ENCODE data around the gene PKM. TPM values are rescaled to one million over a fixed set of nuclear protein-coding genes. Genes with fewer than 3 reads are reported as not detected.

The PKM gene
- total RNA-seq, 1 donor from 2014 or later: 1,163 TPM

DNA sequence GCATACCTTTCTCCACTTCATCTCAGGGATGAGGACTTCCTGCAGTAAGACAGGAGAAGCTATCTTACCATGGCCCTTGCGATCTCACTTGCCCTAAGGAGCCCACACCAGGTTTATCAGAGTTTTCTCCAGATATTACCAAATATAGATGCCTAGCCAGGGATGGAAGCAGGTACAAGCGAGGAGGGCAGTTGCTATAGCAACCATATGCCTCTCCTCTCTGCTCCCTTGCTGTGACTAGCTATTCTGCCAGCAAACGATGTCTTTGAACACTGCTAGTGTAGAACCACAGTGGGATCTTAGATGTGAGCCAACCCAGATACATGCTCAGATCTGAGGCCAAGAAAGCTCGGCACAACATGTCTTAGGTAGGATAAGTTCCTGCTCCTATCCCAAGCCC lies 67.3 kb downstream of the PKM start:
- H3K27ac Mint-ChIP-seq: peak overlapping the region; percentile 27
- no peak overlapping the region for H3K4me3 Mint-ChIP-seq

DNA sequence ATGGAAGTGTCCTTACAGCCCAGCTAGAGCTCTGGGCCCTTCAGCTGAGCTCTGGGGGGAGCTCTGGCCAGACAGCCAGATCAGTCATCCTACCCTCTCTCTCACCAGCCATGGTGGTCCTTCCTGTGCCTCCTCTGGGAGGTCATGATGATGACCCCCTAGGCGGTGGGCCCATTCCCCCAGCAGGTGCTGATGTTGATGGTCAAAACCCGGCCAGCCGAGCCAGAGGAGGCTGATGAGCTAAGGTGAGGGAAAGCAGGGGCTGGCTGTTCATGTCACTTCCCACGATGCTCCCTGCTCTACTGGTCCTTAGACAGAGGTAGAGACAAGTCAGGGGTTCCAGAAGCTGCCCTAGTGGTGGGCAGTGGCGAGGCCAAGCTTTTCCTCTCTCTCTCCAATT lies 68.4 kb downstream of the PKM start:
- Mint-ChIP-seq H3K4me1 (peaks cover 20% of the 10 kb centered on the region), H3K27me3 (ENCODE audit: insufficient read depth, low read depth) (peaks cover 11% of the 10 kb centered on the region), H3K36me3 (no peaks in the 10 kb centered on the region), H3K27ac (no peak overlapping the region), H3K4me3 (no peak overlapping the region), H3K9me3 (no peaks in the 10 kb centered on the region)
- no peak overlapping the region for H3K4me2 ChIP-seq
- no peak overlapping the region for H3K9ac ChIP-seq
- H3K79me2 ChIP-seq (ENCODE audit: low read depth): no peaks in the 10 kb centered on the region
- H3K27me3 ChIP-seq: no peaks in the 10 kb centered on the region
- H3K4me1 ChIP-seq: peaks cover 8% of the 10 kb centered on the region
- H3K4me3 ChIP-seq: no peak overlapping the region
- H3K9me3 ChIP-seq (ENCODE audit: low read depth): no peaks in the 10 kb centered on the region
- no peaks in the 10 kb centered on the region for H3K36me3 ChIP-seq
- no peak overlapping the region for H2AFZ ChIP-seq (replicated peaks)
- no peaks in the 10 kb centered on the region for H4K20me1 ChIP-seq (ENCODE audit: low read depth)
- H3K27ac ChIP-seq: no peak overlapping the region
- no peak for DNase-seq (ENCODE audit: low spot score)
- no peaks in the 10 kb centered on the region for H3F3A ChIP-seq (ENCODE audit: low read depth)
- TF ChIP-seq, protein P1, sequence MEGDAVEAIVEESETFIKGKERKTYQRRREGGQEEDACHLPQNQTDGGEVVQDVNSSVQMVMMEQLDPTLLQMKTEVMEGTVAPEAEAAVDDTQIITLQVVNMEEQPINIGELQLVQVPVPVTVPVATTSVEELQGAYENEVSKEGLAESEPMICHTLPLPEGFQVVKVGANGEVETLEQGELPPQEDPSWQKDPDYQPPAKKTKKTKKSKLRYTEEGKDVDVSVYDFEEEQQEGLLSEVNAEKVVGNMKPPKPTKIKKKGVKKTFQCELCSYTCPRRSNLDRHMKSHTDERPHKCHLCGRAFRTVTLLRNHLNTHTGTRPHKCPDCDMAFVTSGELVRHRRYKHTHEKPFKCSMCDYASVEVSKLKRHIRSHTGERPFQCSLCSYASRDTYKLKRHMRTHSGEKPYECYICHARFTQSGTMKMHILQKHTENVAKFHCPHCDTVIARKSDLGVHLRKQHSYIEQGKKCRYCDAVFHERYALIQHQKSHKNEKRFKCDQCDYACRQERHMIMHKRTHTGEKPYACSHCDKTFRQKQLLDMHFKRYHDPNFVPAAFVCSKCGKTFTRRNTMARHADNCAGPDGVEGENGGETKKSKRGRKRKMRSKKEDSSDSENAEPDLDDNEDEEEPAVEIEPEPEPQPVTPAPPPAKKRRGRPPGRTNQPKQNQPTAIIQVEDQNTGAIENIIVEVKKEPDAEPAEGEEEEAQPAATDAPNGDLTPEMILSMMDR (IDR thresholded peaks at IDR 0.05): no peak
- TF ChIP-seq EZH2 (IDR thresholded peaks at IDR 0.05) (no peak), EZH2phosphoT487 (IDR thresholded peaks at IDR 0.05) (no peak)

More for the DNA sequence above, 67.3 kb downstream of the PKM start:
- Mint-ChIP-seq H3K36me3 (no peaks in the 10 kb centered on the region), H3K27me3 (ENCODE audit: insufficient read depth, low read depth) (peaks cover 14% of the 10 kb centered on the region), H3K4me1 (peaks cover 23% of the 10 kb centered on the region), H3K9me3 (no peaks in the 10 kb centered on the region)
- Histone ChIP-seq H3K27ac (no peak overlapping the region), H3K27me3 (no peaks in the 10 kb centered on the region), H3K36me3 (no peaks in the 10 kb centered on the region), H3K4me3 (no peak overlapping the region), H3K4me2 (no peak overlapping the region), H3K4me1 (peaks cover 8% of the 10 kb centered on the region), H3K9ac (no peak overlapping the region), H4K20me1 (ENCODE audit: low read depth) (no peaks in the 10 kb centered on the region), H3K9me3 (ENCODE audit: low read depth) (no peaks in the 10 kb centered on the region), H3K79me2 (ENCODE audit: low read depth) (no peaks in the 10 kb centered on the region), H2AFZ (replicated peaks) (no peak overlapping the region), H3F3A (ENCODE audit: low read depth) (no peaks in the 10 kb centered on the region)
- TF ChIP-seq EZH2phosphoT487 (IDR thresholded peaks at IDR 0.05): no peak
- TF ChIP-seq EZH2 (IDR thresholded peaks at IDR 0.05): no peak
- TF ChIP-seq, protein P1 (IDR thresholded peaks at IDR 0.05): no peak
- no peak for DNase-seq (ENCODE audit: low spot score)

DNA sequence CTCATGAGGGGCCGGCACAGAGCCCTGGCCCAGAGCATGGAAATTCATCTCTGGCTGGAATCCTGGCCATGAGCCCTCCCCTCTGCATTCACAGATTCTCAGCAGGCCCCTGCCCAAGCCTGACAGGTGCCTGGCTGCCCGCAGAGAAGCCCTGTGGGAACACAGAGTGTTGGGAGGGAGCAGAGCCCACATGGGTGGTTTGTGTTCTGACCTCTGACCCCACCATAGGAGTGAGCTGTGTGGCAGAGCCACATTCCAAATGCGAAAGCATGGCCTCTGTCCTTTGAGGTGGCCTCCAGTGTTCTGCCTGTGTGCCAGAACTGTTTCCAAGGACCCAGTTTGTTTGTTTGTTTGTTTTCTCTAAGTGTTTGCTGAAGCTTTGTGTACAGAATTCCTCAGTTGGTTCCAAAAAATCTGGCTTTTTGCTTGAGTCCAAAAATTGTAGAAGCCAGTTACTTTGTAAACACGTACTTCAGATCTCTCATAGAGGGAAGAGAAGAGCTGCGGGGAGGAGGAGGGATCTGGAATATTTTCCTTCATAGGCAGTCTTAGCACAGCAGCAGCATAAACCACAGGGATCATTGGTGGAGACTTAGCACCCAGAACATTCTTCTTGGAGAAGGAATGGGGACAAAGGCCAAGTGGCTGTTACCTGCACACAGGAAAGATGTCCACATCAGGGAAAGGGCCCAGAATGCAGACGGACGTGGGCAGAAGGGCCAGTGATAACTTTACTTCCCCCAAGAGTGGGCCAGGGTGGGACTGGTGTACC lies 69.4 kb downstream of the PKM start:
- TF ChIP-seq, protein P1 (IDR thresholded peaks at IDR 0.05): no peak
- no peak for TF ChIP-seq EZH2phosphoT487 (IDR thresholded peaks at IDR 0.05)
- TF ChIP-seq EZH2 (IDR thresholded peaks at IDR 0.05): no peak
- H3K27ac Mint-ChIP-seq: peak overlapping the region; percentile 13
- H3K36me3 Mint-ChIP-seq: no peaks in the 10 kb centered on the region
- H3K79me2 ChIP-seq (ENCODE audit: low read depth): no peaks in the 10 kb centered on the region
- H3K4me3 ChIP-seq: no peak overlapping the region
- no peaks in the 10 kb centered on the region for H3K9me3 ChIP-seq (ENCODE audit: low read depth)
- H4K20me1 ChIP-seq (ENCODE audit: low read depth): no peaks in the 10 kb centered on the region
- no peak overlapping the region for H3K9ac ChIP-seq
- peak overlapping the region; percentile 11 for H3K4me2 ChIP-seq
- peaks cover 8% of the 10 kb centered on the region for H3K4me1 ChIP-seq
- no peak overlapping the region for H3K27ac ChIP-seq
- DNase-seq (ENCODE audit: low spot score): peak; percentile 48
- H3K4me3 Mint-ChIP-seq: no peak overlapping the region
- no peaks in the 10 kb centered on the region for H3F3A ChIP-seq (ENCODE audit: low read depth)
- no peaks in the 10 kb centered on the region for H3K36me3 ChIP-seq
- no peak overlapping the region for H2AFZ ChIP-seq (replicated peaks)
- no peaks in the 10 kb centered on the region for H3K9me3 Mint-ChIP-seq
- H3K4me1 Mint-ChIP-seq: peaks cover 20% of the 10 kb centered on the region
- no peaks in the 10 kb centered on the region for H3K27me3 ChIP-seq
- peaks cover 6% of the 10 kb centered on the region for H3K27me3 Mint-ChIP-seq (ENCODE audit: insufficient read depth, low read depth)
